HL-60 (cell line): ENCODE results near the gene FLT3LG.
"Not testable (repeated sequence)": the region's sequence is repeated elsewhere in the genome, so short reads cannot be mapped to it uniquely, and the experiment has no call there.

Source experiments
- GABPA ChIP-seq: IDR thresholded peaks from 2 replicates; pipeline ENCODE4 v1.6.1; 2012; ENCODE audit warnings: low read depth
- POLR2AphosphoS5 ChIP-seq: IDR thresholded peaks from 2 replicates; pipeline ENCODE4 v1.6.1; 2012; ENCODE audit warnings: low read depth
- SPI1 ChIP-seq: IDR thresholded peaks from 2 replicates; pipeline ENCODE4 v1.6.1; 2012; ENCODE audit warnings: low read depth, mild to moderate bottlenecking, borderline replicate concordance
- TF ChIP-seq, protein P1 (sequence below): IDR thresholded peaks from one replicate; pipeline ENCODE4 v1.5.1; 2011; ENCODE audit warnings: low read length, control low read depth, inconsistent platforms; ENCODE audit not compliant: insufficient read depth

DNA sequence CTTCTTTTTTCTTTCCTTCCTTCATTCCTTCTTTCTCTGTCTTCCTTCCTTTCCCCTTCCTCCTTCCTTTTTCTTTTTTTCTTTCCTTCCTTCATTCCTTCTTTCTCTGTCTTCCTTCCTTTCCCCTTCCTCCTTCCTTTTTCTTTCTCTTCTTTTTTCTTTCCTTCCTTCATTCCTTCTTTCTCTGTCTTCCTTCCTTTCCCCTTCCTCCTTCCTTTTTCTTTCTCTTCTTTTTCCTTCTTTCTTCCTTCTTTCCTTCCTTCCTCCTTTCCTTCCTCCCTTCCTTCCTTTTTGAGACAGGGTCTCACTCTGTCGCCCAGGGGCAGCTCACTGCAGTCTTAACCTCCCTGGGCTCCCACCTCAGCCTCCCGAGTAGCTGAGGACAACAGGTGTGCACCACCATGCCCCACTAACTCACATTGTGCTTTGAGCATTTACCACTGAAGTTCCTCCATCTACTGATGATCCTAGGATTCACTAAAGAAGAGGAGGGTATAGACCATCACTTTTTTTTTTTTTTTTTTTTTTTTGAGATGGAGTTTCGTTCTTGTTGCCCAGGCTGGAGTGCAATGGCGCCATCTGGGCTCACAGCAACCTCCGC is 29.8 kb upstream of the FLT3LG start:
- TF ChIP-seq, protein P1, sequence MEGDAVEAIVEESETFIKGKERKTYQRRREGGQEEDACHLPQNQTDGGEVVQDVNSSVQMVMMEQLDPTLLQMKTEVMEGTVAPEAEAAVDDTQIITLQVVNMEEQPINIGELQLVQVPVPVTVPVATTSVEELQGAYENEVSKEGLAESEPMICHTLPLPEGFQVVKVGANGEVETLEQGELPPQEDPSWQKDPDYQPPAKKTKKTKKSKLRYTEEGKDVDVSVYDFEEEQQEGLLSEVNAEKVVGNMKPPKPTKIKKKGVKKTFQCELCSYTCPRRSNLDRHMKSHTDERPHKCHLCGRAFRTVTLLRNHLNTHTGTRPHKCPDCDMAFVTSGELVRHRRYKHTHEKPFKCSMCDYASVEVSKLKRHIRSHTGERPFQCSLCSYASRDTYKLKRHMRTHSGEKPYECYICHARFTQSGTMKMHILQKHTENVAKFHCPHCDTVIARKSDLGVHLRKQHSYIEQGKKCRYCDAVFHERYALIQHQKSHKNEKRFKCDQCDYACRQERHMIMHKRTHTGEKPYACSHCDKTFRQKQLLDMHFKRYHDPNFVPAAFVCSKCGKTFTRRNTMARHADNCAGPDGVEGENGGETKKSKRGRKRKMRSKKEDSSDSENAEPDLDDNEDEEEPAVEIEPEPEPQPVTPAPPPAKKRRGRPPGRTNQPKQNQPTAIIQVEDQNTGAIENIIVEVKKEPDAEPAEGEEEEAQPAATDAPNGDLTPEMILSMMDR: not testable (repeated sequence)
- TF ChIP-seq POLR2AphosphoS5, SPI1, GABPA: not testable (repeated sequence)
